ENCODE measurements around the gene UVRAG.

The UVRAG gene

GRCh38 chr11:75944515-75944914 lies 129.5 kb downstream of the UVRAG start:
- Histone ChIP-seq H3K9me2 (replicated peaks; ENCODE audit: insufficient read depth, low read length) (no peaks in the 10 kb centered on the region), H4K20me1 (ENCODE audit: insufficient read depth, low read length) (no peaks in the 10 kb centered on the region), H3K9ac (ENCODE audit: low read length) (no peak overlapping the region), H3K27ac (ENCODE audit: low read length) (no peak overlapping the region), H3K79me2 (ENCODE audit: low read length) (no peaks in the 10 kb centered on the region), H3K4me1 (ENCODE audit: low read length) (peaks cover 46% of the 10 kb centered on the region), H3K9me3 (replicated peaks; ENCODE audit: insufficient read depth, low read length) (no peaks in the 10 kb centered on the region), H2AFZ (ENCODE audit: low read length) (no peak overlapping the region), H3K4me3 (ENCODE audit: low read length) (no peak overlapping the region), H3K4me2 (ENCODE audit: low read depth, low read length) (no peak overlapping the region), H3F3A (ENCODE audit: insufficient read depth, low read length) (peaks cover 15% of the 10 kb centered on the region), H3K27me3 (replicated peaks; ENCODE audit: insufficient read depth, low read length) (no peaks in the 10 kb centered on the region), H3K36me3 (replicated peaks; ENCODE audit: insufficient read depth, low read length) (no peaks in the 10 kb centered on the region)
- DNase-seq: no peak
- no peak for TF ChIP-seq EZH2 (optimal IDR thresholded peaks at IDR 0.05; ENCODE audit: low read depth, low read length)
- TF ChIP-seq EZH2phosphoT487 (IDR thresholded peaks at IDR 0.05; ENCODE audit: low read length): no peak
- no peak for TF ChIP-seq CTCF (IDR thresholded peaks at IDR 0.05; ENCODE audit: low read length)

GRCh38 chr11:75945446-75945845 lies 130.4 kb downstream of the UVRAG start:
- Histone ChIP-seq H3F3A (ENCODE audit: insufficient read depth, low read length) (peaks cover 10% of the 10 kb centered on the region; the same call in 1 of the 2 replicates), H3K9ac (ENCODE audit: low read length) (no peak overlapping the region), H3K4me1 (ENCODE audit: low read length) (peaks cover 43% of the 10 kb centered on the region), H3K36me3 (replicated peaks; ENCODE audit: insufficient read depth, low read length) (no peaks in the 10 kb centered on the region), H4K20me1 (ENCODE audit: insufficient read depth, low read length) (no peaks in the 10 kb centered on the region), H3K79me2 (ENCODE audit: low read length) (no peaks in the 10 kb centered on the region), H3K9me3 (replicated peaks; ENCODE audit: insufficient read depth, low read length) (no peaks in the 10 kb centered on the region), H2AFZ (ENCODE audit: low read length) (no peak overlapping the region), H3K9me2 (replicated peaks; ENCODE audit: insufficient read depth, low read length) (no peaks in the 10 kb centered on the region), H3K4me2 (ENCODE audit: low read depth, low read length) (no peak overlapping the region), H3K27me3 (replicated peaks; ENCODE audit: insufficient read depth, low read length) (no peaks in the 10 kb centered on the region), H3K4me3 (ENCODE audit: low read length) (no peak overlapping the region), H3K27ac (ENCODE audit: low read length) (no peak overlapping the region)
- TF ChIP-seq EZH2 (optimal IDR thresholded peaks at IDR 0.05; ENCODE audit: low read depth, low read length): no peak
- TF ChIP-seq CTCF (IDR thresholded peaks at IDR 0.05; ENCODE audit: low read length): no peak
- no peak for TF ChIP-seq EZH2phosphoT487 (IDR thresholded peaks at IDR 0.05; ENCODE audit: low read length)
- no peak for DNase-seq

GRCh38 chr11:75945947-75946346 lies 130.9 kb downstream of the UVRAG start:
- no peak overlapping the region for H2AFZ ChIP-seq (ENCODE audit: low read length)
- peaks cover 10% of the 10 kb centered on the region; the same call in 1 of the 2 replicates for H3F3A ChIP-seq (ENCODE audit: insufficient read depth, low read length)
- H4K20me1 ChIP-seq (ENCODE audit: insufficient read depth, low read length): no peaks in the 10 kb centered on the region
- H3K9me3 ChIP-seq (replicated peaks; ENCODE audit: insufficient read depth, low read length): no peaks in the 10 kb centered on the region
- DNase-seq: no peak
- H3K4me1 ChIP-seq (ENCODE audit: low read length): peaks cover 41% of the 10 kb centered on the region
- H3K36me3 ChIP-seq (replicated peaks; ENCODE audit: insufficient read depth, low read length): no peaks in the 10 kb centered on the region
- H3K9ac ChIP-seq (ENCODE audit: low read length): no peak overlapping the region
- H3K27me3 ChIP-seq (replicated peaks; ENCODE audit: insufficient read depth, low read length): no peaks in the 10 kb centered on the region
- no peak for TF ChIP-seq CTCF (IDR thresholded peaks at IDR 0.05; ENCODE audit: low read length)
- no peak for TF ChIP-seq EZH2phosphoT487 (IDR thresholded peaks at IDR 0.05; ENCODE audit: low read length)
- no peak overlapping the region for H3K4me3 ChIP-seq (ENCODE audit: low read length)
- H3K79me2 ChIP-seq (ENCODE audit: low read length): no peaks in the 10 kb centered on the region
- peak overlapping the region; percentile 60; the same call in 1 of the 2 replicates for H3K27ac ChIP-seq (ENCODE audit: low read length)
- H3K4me2 ChIP-seq (ENCODE audit: low read depth, low read length): peak overlapping the region; percentile 36
- no peaks in the 10 kb centered on the region for H3K9me2 ChIP-seq (replicated peaks; ENCODE audit: insufficient read depth, low read length)
